HL-60/S4 treated with phorbol 12-myristate 13-acetate at 8.2 ng/mL for 4 days and 3 days (cell line): ENCODE results near the gene PHF21A.
"Not testable (repeated sequence)": the region's sequence is repeated elsewhere in the genome, so short reads cannot be mapped to it uniquely, and the experiment has no call there.

Source experiments
- in situ Hi-C: fragments of 300-500 bp; cut with MboI; formaldehyde crosslinking; loops from 2 replicates; pipeline ENCODE4 v1.15.0; 2022; ENCODE audit warnings: low sequenced_read_pairs

The PHF21A gene

DNA sequence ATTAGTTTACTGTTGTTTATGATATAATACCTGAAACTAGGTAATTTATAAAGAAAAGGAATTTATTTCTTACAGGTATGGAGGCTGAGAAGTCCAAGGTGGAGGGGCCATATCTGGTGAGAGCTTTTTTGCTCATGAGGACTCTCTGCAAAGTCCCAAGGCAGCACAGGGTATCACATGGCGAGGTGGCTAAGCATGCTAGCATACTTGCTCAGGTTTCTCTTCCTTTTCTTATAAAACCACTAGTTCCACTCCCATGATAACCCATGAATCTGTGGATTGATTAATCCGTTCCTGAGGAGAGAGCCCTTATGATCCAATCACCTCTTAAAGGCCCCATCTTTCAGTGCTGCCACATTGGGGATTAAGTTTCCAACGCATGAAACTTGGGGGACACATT lies 82.7 kb downstream of the PHF21A start:
- in situ Hi-C loops: no loop called here

DNA sequence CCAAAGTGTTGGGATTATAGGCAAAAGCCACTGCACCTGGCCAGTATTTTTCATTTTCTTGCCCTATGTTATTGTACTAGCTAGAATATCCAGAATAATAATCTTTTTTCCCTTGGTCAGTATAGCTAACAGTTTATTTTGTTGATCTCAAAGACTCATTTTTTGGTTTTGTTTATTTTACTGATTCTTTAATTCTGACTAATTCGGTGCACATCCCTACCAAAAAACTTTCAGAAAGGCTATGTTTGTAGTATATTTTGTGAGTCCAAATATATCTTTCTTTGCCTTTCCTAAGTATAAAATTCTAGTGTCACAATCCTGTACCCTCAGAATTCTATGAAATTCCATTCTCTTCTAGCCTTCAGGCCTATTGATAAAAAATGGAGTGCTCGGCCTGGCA lies 84.3 kb downstream of the PHF21A start:
- in situ Hi-C loops: no loop called here

DNA sequence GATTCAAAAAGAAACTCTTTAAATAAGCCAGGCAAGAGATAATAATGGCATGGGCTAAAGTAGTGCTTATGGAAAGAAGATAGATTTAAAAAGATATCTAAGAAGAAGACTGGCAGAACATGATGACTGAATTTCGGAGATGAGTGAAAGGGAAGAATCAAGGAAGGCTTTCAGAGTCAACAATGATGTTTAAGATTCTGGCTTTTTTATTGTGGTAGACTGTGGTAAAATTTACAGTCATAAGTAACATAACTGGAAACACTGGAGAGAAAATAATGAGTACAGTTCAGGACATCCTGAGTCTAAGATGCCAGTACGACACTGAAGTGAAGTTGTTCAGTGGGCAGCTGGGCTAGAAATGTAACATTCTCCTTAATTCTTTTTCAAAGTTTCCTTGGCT lies 85.2 kb downstream of the PHF21A start:
- in situ Hi-C loops: no loop called here

DNA sequence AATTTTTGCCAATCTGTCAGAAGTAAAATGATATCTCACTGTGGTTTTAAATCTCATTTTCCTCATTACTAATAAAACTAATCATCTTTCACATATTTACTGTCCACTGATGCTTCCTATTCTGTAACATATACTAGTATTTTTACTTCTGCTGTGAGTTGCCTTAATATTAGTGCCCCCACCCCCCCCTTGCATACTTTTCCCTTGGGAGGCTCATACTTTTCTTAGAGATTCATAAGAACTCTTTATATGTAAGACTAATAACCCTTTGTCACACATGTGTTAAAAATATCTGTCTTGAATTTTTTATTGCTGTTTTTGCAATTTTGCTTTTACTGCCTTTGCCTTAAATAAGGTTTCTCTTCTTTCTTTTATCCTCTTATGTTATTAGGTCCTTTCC lies 87.2 kb downstream of the PHF21A start:
- in situ Hi-C loops: no loop called here

DNA sequence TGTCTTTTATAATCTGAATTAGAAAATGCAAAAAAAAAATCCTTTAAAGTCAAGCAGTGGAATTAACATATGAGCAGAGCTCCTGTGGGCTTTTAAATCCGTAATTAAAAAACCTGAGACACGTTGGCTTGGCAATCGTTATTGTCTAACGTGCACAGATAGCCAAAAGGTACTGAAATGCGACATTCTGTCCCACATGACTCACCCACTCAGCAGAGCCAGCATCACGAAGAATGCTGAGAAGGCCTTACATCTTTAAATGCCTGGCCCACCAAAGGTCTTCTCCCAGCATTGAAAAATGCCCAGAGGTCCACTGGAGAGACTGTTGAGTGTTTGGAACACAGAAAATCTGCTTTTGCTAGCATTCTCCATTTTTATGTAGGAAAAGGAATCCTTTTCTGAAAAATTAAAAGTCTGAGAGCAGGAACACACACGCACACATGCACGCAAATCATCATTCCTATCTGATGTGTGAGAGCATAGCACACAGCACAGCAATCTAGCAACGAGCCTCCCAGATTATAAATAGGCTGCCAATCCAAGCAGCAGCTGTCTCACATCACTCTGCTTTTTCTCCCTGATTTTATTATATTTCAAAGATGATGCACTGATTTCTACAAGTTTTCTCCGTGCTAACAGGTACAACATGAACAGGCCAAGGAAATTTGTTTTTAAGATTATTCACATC lies 94.5 kb downstream of the PHF21A start:
- in situ Hi-C loops: no loop called here

DNA sequence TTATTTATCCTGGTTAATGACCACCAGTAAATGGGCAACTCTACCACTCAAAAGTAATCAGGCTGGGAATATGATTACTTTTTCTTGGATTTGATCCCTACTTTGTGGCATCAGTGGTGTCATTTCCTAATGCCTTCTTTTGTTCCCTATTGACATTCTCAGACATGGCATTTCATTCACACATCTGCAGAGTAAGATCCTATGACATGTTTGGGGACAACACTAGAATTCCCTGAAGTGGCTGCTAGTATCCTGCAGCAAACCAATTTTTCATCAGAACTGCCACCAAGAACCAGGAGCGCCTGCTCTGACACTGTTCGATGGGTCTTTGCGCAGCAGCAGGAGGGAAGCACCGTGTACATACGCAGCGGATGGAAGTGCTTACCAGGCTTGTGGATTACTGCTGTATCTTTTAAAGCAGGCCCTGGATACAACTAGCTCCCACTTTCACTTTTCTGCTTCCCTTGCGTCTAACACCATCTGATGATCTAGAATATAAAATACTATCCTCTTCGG lies 101.1 kb downstream of the PHF21A start:
- in situ Hi-C loops: no loop called here

DNA sequence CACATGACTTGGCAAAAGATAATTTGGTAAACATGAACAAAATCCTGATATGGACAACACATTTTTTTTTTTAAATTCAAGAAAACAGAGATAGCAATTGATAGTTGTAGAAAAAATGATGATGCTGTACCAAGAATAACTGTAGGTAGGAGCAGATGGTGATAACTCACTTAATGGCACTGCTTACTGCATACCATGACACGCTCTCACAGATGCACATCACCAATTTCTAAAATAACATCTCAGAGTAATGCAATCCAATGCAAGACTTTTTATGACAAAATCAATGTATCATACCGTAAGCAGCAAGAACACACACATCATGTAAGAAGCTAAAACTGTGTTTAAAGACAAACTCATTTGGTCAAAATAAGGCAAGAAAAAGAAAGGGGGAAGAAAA lies 102.6 kb downstream of the PHF21A start:
- in situ Hi-C loops: no loop called here

DNA sequence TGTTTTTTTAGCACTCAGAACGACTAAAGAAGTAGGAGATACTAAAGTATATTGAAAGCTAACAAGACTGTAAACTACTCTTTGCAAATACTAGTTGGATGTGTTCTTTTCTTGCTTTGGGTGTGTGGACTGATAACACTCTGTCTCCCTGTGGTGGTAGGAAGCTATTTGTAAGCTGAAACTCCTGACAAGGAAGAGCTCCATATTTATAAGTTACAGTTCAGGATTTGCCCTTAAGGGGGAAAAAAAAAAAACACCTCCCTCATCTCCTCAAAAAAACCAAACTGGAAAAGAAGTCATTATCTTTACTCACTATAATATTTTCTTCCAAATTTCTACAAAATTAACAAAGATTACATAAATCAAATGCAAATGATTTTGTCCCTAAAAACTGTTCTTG lies 103.9 kb downstream of the PHF21A start:
- in situ Hi-C loops: no loop called here

DNA sequence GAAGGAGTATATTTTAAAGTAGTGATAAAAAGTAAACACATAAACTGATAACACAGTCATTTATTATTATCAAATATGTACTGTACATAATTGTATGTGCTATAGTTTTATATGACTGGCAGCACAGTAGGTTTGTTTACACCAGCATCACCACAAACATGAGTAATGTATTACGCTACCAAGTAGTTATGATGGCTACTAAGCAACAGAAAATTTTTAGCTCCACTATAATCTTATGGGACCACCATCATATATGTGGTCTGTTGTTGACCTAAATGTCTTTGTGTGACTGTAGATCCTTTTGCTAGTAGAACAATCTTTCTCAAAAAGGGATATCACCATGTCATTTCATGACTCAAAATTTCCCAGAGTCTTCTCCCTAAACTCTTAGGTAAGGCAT lies 105.3 kb downstream of the PHF21A start:
- in situ Hi-C loops: no loop called here

DNA sequence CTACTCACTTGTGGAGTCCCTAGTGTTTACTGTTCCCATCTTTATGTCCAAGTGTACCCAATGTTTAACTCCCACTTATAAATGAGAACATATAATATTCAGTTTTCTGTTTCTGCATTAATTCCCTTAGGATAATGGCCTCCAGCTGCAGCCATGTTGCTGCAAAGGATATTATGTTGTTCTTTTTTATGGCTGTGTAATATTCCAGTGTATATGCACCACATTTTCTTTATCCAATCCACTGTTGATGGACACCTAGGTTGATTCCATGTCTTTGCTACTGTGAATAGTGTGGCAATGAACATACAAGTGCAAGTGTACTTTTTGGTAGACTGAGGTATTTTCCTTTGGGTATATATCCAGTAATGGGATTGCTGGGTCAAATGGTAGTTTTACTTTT lies 107.1 kb downstream of the PHF21A start:
- in situ Hi-C loops: not testable (repeated sequence)

DNA sequence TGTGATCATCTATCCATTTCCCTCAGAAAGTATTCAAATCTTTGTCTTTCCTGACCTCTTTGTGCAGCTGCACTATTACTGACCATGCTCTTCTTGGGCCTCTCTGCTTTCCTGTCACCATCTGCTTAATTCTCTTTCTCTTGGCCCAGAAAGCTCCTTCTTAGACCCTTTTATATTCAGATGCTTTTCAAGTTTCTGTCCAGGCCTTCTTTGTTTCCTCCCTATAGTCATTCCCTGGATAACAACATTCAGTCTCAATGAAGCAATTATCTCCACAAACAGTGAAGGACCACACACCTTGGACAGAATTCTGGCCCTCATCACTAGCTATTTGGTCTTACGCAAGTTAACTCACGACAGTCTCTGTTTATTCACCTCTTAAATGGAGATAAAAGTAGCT lies 109.1 kb downstream of the PHF21A start:
- in situ Hi-C loops: no loop called here

DNA sequence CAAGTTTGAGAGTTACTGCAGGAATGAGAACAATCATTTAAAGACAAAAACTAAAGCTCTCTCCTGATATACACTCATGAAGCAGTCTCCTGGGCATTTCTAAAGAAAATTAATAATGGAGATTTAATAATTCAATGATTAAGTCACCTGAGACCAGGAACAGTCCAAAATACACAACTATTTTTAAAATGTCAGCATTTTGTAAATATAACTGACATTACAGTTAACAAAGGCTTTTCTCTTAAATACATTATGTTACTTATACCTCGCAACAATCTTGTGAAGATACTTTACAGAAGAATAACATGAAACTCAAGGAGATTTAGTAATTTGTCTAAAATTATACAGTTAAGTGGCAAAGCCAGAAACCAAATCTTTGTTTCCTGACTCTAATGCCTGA lies 111.2 kb downstream of the PHF21A start:
- in situ Hi-C loops: no loop called here

DNA sequence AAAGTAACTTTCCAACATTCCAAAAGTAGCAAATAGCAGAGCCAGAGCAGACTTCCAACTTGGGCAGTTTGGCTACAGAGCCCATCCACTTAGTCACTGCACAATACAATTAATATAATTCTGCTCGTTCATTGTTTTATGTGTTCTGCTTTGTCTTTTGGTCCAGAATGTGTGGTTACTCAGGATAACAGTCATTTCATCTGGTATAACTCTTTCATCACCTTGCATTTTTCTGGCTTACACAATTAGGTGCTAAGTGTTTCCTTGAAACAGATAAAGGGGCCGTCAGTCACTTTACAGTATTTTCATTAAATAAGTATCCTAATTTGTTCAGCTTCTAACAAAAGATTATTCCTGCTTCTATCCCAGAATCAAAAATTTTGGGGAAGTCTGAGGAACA lies 111.6 kb downstream of the PHF21A start:
- in situ Hi-C loops: no loop called here

DNA sequence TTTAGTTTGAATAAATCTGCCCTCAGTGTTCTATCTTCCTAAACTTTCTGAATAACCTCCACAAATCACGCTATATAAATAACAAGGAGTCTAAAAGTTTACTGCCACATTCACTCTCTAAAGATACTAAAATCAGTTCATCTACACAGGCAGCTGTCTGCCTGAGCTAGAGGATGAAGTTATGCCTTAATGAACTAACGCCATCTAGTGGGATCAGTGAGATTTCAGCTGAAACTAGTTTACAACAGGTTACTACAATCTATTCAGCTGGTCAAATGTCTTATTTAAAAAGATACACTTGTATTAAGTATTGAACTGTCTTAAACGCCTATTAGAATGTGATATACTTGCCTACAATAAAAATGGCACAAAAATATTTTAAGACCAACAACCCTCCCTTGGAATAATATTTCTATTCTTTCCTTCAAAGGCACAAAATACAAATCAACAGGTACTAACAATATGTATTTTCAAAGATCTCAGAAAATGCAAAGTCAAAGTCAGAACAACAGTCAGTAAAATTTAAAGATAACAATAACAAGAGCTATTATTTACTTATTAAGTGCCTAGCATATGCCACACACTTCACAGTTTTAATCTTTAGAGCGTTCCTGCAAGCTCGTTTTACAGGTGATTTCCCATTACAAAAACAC lies 114.7 kb downstream of the PHF21A start:
- in situ Hi-C loops: no loop called here

DNA sequence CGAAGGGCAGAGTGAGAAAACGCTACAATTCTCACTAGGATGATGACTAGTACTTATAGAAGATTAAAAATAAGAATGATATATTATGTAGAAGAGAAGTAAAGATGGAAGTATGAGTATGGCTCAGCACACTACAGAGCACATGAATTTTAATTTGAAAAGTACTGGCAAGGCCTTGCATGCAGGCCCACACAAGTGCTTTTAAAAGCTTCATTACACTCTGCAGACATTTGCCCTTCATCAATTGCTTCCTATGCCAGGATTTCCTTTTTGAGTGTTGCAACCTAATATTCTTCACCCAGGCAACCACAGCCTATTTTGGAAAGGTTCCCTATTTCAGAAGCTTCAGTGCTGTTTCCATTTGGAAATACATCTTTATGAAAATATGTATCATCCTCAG lies 117.7 kb downstream of the PHF21A start:
- in situ Hi-C loops: no loop called here

DNA sequence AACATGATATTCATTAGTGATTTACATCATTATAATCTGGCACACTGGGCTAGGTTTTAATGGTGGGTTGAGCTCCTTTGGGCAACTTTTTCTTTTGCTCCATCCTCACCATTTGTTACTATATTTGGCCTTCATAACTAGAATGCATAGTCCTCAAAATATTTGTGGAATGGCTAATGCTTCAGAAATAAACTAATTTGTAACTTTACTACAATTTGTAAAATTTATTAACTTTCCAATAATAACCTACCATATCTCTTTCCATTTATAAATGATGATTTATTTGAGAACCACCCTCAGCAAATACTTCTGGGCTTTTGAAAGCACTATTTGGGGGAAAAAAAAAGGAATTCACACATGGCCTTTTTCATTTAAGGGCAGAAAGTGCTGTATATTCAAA lies 119.1 kb downstream of the PHF21A start:
- in situ Hi-C loops: no loop called here

DNA sequence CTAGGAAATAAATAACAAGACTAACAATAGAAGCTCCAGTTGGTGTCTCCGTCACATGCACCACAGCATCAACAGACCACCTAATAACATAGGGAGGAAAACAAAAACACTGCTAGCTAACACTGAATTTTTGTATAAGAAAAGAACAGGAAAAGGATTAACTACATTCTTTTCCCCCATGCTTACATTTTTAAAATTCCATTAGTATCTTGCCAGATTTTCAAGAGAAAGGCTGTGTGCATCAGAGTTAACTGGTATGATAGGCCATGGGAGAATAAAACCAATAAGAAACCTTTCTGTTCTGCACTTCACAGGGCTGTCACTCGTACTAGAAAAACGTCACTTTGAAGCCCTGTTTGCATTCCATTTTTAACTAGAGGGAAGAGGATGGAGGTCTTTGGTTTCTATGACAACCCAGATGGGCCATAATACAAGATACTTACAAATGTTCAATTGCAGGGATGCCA lies 119.8 kb downstream of the PHF21A start:
- in situ Hi-C loops: no loop called here

DNA sequence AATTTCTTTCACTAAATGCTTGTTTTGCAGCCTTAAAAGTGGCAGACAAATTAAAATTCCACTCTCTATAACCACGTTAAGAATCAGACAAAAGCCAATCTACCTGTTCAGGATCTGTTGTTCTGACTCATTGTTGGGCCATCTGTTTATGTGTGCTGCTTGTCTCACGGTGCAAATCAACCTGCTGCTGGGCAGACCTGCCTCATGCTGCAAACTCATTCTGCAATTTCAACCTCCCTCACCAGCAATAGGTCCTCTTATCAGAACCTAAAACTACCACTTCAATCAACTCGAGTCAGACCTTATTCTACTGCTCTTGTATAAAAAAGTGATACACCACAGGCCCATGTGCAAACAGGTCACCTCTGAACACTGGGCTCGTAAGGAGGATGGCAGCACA lies 123.7 kb downstream of the PHF21A start:
- in situ Hi-C loops: no loop called here

DNA sequence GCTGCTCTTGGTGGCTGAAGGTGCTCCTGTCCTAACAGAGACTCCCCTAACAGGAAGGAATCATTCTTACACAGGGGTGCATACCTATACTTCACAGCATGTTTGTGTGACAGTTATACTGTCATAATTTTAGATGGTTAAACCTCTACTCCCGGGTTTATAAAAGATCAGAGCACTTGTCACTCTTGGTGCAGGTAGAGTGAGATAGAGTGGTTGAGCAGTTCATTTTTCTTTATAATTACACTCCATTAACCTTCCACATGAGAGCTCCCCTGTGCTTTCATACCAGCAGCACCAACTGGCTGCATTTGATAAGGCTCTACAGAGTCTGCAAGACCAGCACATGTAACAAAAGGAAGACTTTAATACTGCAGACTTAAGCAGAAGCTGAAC lies 125.9 kb downstream of the PHF21A start:
- in situ Hi-C loops: no loop called here

DNA sequence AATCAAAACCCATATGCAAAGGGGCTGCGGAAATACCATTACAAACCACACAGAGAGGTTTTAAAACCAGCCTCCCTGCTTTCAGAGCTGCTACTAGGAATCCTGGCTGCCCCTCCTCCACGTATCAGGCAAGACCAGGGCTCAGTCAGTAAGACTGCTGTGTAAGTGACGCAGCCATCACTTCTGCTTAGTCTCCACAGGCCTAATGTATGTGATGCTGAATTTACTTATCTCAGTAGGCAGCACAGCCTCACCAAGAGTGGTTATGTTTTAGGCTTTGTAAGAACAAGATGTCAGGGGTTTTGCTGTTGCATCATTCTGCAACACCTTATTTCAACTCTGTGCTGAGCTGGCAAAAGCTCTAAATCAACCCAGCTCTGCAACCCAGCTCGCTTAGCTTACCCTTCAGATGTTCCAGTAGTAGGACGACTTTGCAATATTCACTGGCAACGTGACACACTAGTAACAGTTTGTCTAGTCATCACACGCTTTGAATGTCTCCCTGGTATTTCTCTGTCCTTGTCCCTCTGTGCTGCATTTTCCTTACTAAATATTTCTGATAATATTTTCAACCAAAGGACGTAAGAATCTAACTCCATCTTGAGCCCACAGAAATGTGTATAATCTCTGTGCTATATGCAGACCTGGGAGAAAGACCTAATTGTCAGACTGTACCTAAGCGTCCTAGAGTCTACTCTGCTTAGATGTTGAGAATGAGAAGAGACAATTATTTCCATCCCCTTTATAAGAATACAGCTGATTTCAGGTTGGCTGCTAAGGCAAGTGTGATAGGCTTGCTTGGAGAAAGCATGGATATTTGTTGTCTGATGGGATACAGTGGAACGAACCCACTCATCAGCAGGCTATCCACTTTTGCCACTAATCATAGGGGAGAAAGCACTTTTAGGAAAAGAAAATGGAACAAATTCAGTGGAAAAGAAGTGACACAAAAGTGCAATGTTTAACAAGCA lies 126.6 kb downstream of the PHF21A start:
- in situ Hi-C loops: no loop called here

DNA sequence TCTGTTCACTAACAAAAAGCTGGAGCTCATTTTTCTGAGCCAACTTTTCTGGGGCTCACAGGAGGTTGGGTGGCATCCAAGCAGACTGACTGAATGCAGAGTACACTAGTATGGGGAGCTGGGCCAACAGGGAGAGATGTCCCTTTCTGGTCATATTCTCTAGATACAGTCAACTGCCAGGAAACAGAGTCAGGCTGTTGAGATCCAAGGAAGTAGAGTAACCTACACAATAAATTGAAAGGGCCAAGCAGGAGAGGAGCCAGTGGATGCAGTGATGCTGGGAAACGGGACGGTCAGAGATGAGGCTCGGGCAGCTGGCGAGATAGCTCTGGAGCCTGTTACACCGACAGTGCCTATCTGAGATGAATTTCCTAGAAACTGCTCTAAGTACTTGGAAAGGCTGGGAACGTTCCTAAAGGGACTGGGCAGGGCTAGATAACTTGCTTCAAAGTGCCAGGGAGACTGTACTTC lies 127.7 kb downstream of the PHF21A start:
- in situ Hi-C loops: no loop called here
